A549 (cell line): Measurements from ENCODE around the gene DDI2. TPM values are rescaled to one million over a fixed set of nuclear protein-coding genes. Genes with fewer than 3 reads are reported as not detected.

Experiments used
- ATAC-seq, 2 experiments: fragments of 200-7000 bp in 1 of 2; fragments of >200 bp in 1 of 2; cut with Nextera tagmentation in 1 of 2; cut with Tn5 transposase in 1 of 2; 3 replicates each; pipeline versions ENCODE4 v1.8.0 to v1.9.1; 2018 to 2020; ENCODE audit warnings: mild to moderate bottlenecking in 1 of 2, moderate library complexity in 1 of 2
- CTCF ChIA-PET: fragments of 300-600 bp; sonication (Branson Sonifier 250); formaldehyde crosslinking; extraction: SDS; loops from one replicate; lab custom pipeline; 2021; ENCODE audit warnings: antibody characterized with exemption, inconsistent platforms; lab: Yijun Ruan, JAX
- POLR2A ChIA-PET: fragments of 350-600 bp; formaldehyde crosslinking; extraction: SDS; loops from one replicate; lab custom pipeline; 2021; ENCODE audit warnings: antibody characterized with exemption, inconsistent platforms; lab: Yijun Ruan, JAX
- DNase-seq, 2 experiments: peaks; one replicate each; pipeline versions ENCODE4 v3.0.0 to v3.0.0-alpha.2; 2011 to 2016; ENCODE audit warnings: low read depth in 1 of 2, low spot score in 1 of 2
- FAIRE-seq: peaks from 2 replicates; lab custom pipeline; 2011; peaks lifted over from hg19 to GRCh38; lab: Jason Lieb, UNC
- H3K27ac ChIP-seq, 2 experiments: fragments of >200 bp; sonication (Bioruptor Twin); formaldehyde crosslinking; 3 replicates each; pipeline ENCODE4 v1.5.1; 2016 to 2017
- H3K4me1 ChIP-seq: fragments of >200 bp; sonication (Bioruptor Twin); formaldehyde crosslinking; 3 replicates; pipeline ENCODE4 v1.6.1; 2016
- H3K4me2 ChIP-seq: fragments of >200 bp; sonication (Bioruptor Twin); formaldehyde crosslinking; 3 replicates; pipeline ENCODE4 v1.6.1; 2016
- H3K4me3 ChIP-seq: fragments of >200 bp; sonication (Bioruptor Twin); formaldehyde crosslinking; 3 replicates; pipeline ENCODE4 v1.5.1; 2016
- H3K9me3 ChIP-seq: fragments of >200 bp; sonication (Bioruptor Twin); formaldehyde crosslinking; 3 replicates; pipeline ENCODE4 v1.6.1; 2016
- ATOH8 ChIP-seq: fragments of 250-450 bp; sonication (Bioruptor Pico); IDR thresholded peaks from 2 replicates; pipeline ENCODE4 v1.5.0; 2020; ENCODE audit warnings: low read depth, mild to moderate bottlenecking, moderate library complexity
- CBX8 ChIP-seq: fragments of 200-600 bp; sonication (generic); IDR thresholded peaks from 2 replicates; pipeline ENCODE4 v1.6.1; 2016
- CEBPB ChIP-seq, 2 experiments: fragments of >200 bp in 1 of 2; sonication (Bioruptor Twin) in 1 of 2; formaldehyde crosslinking in 1 of 2; IDR thresholded peaks; 2 replicates each; pipeline ENCODE4 v1.6.1; 2012 to 2016
- CHD2 ChIP-seq: fragments of 150-350 bp; IDR thresholded peaks from 2 replicates; pipeline ENCODE4 v1.6.1; 2014; ENCODE audit warnings: low read length; ENCODE audit not compliant: partially characterized antibody
- E2F6 ChIP-seq: IDR thresholded peaks from 2 replicates; pipeline ENCODE4 v1.6.1; 2012; ENCODE audit warnings: low read depth, borderline replicate concordance
- ELK1 ChIP-seq: fragments of 150-350 bp; IDR thresholded peaks from 2 replicates; pipeline ENCODE4 v1.6.1; 2014; ENCODE audit warnings: low read depth, mild to moderate bottlenecking, low read length
- ESRRA ChIP-seq: fragments of 150-350 bp; IDR thresholded peaks from 2 replicates; pipeline ENCODE4 v1.6.1; 2014; ENCODE audit warnings: mild to moderate bottlenecking, low read length, borderline replicate concordance
- FOSB ChIP-seq: fragments of 250-450 bp; sonication (Bioruptor Pico); IDR thresholded peaks from 2 replicates; pipeline ENCODE4 v1.5.0; 2020; ENCODE audit warnings: mild to moderate bottlenecking, moderate library complexity
- GATA3 ChIP-seq: IDR thresholded peaks from 2 replicates; pipeline ENCODE4 v1.6.1; 2012; ENCODE audit warnings: borderline replicate concordance
- HES2 ChIP-seq: fragments of >200 bp; sonication (Bioruptor Twin); formaldehyde crosslinking; IDR thresholded peaks from 2 replicates; pipeline ENCODE4 v1.6.1; 2016
- HMGXB4 ChIP-seq: fragments of 250-450 bp; sonication (Bioruptor Pico); IDR thresholded peaks from 2 replicates; pipeline ENCODE4 v1.5.0; 2021; ENCODE audit warnings: mild to moderate bottlenecking, moderate library complexity, borderline replicate concordance
- HOXA7 ChIP-seq: fragments of 250-450 bp; sonication (Bioruptor Pico); IDR thresholded peaks from 2 replicates; pipeline ENCODE4 v1.5.0; 2020; ENCODE audit warnings: mild to moderate bottlenecking, moderate library complexity
- JUNB ChIP-seq: fragments of >200 bp; sonication (Bioruptor Twin); formaldehyde crosslinking; IDR thresholded peaks from 2 replicates; pipeline ENCODE4 v1.6.1; 2016
- MAFK ChIP-seq: fragments of 450-650 bp; IDR thresholded peaks from 2 replicates; pipeline ENCODE4 v1.6.1; 2014; ENCODE audit not compliant: partially characterized antibody
- MYC ChIP-seq: IDR thresholded peaks from 2 replicates; pipeline ENCODE4 v1.6.1; 2012; ENCODE audit warnings: mild to moderate bottlenecking, inconsistent platforms, low read length, improper control_type of control experiment, borderline replicate concordance
- NFE2L2 ChIP-seq: fragments of 150-350 bp; conservative IDR thresholded peaks from 2 replicates; pipeline ENCODE4 v1.6.1; 2014; ENCODE audit warnings: low read length
- NR3C1 ChIP-seq: fragments of >200 bp; sonication (Bioruptor Twin); formaldehyde crosslinking; IDR thresholded peaks from 3 replicates; pipeline ENCODE4 v1.6.1; 2017
- RAD21 ChIP-seq, 2 experiments: fragments of >200 bp in 1 of 2; sonication (Bioruptor Twin) in 1 of 2; formaldehyde crosslinking in 1 of 2; IDR thresholded peaks in 1 of 2; conservative IDR thresholded peaks in 1 of 2; 2 replicates in 1 of 2; 3 replicates in 1 of 2; pipeline ENCODE4 v1.6.1; 2012 to 2018; ENCODE audit warnings: inconsistent platforms in 1 of 2
- TP53 ChIP-seq: fragments of 250-450 bp; sonication (Bioruptor Pico); IDR thresholded peaks from 2 replicates; pipeline ENCODE4 v1.5.0; 2021; ENCODE audit warnings: mild to moderate bottlenecking, moderate library complexity
- USF2 ChIP-seq: fragments of 450-650 bp; IDR thresholded peaks from 2 replicates; pipeline ENCODE4 v1.6.1; 2014; ENCODE audit warnings: antibody characterized with exemption
- ZC3H11A ChIP-seq: fragments of 450-650 bp; IDR thresholded peaks from 2 replicates; pipeline ENCODE4 v1.6.1; 2014; ENCODE audit warnings: antibody characterized with exemption, mild to moderate bottlenecking
- ZNF302 ChIP-seq: fragments of 250-450 bp; sonication (Bioruptor Pico); IDR thresholded peaks from 2 replicates; pipeline ENCODE4 v1.9.0; 2021; ENCODE audit warnings: inconsistent platforms, mild to moderate bottlenecking, moderate library complexity
- ZSCAN20 ChIP-seq: fragments of 250-450 bp; sonication (Bioruptor Pico); IDR thresholded peaks from 2 replicates; pipeline ENCODE4 v1.8.0; 2022; ENCODE audit warnings: mild to moderate bottlenecking, moderate library complexity
- WGBS: methylation state at CpG from one replicate; pipeline ENCODE4 v1.1.6; 2017; ENCODE audit errors: missing lambda C conversion rate; 5-methylcytosine and 5-hydroxymethylcytosine counted together
- polyA plus RNA-seq, 4 experiments: library from polyadenylated mRNA; depleted of rRNA in 3 of 4; stranded (reverse); fragments of >200 nt; fragmentation: RNase III in 1 of 4; extraction: RNeasy Plus Mini Kit Qiagen cat#74134 plus additional on column Dnase treatment in 1 of 4; gene quantifications; 2 replicates in 3 of 4; 3 replicates in 1 of 4; pipeline ENCODE4 v1.2.3, GENCODE V29; 2011 to 2017

Gene DDI2
- polyA plus RNA-seq, 2 of the 4 experiments (the other 2 are of a cell fraction), result 6.3 to 8.6 TPM

- FAIRE-seq (no peak), DNase-seq (no peak), ATAC-seq (no peak)
- H3K4me1 ChIP-seq, result peaks cover 18% of the 10 kb centered on the region
- ChIA-PET POLR2A (no interaction called here), CTCF (no interaction called here)
- TF ChIP-seq RAD21 (conservative IDR thresholded peaks at IDR 0.05 in 1 of 2, IDR thresholded peaks at IDR 0.05 in 1 of 2), result no peak
- TF ChIP-seq GATA3, result no peak
- TF ChIP-seq ZNF302, result no peak
- TF ChIP-seq HOXA7 (CRISPR knock-in tag), result no peak
- no peak for TF ChIP-seq TP53
- TF ChIP-seq CEBPB (IDR thresholded peaks at IDR 0.05), result no peak
- TF ChIP-seq CBX8, result no peak
- TF ChIP-seq ZSCAN20, result no peak
- no peak for TF ChIP-seq HES2
- no peak for TF ChIP-seq NFE2L2
- TF ChIP-seq MYC, result no peak
- TF ChIP-seq ATOH8 (CRISPR knock-in tag), result no peak
- no peak for TF ChIP-seq ESRRA
- 91% methylated on average over 13 of the region's 13 CpGs for WGBS
- no peak overlapping the region for H3K27ac ChIP-seq
- no peak overlapping the region for H3K4me2 ChIP-seq
- no peaks in the 10 kb centered on the region for H3K9me3 ChIP-seq
- H3K4me3 ChIP-seq, result no peak overlapping the region
Observed at GRCh38 chr1:15625056-15625917, 8.0 kb downstream of the DDI2 start.

- POLR2A ChIA-PET, result no interaction called here
- FAIRE-seq, result no peak
Observed at GRCh38 chr1:15626269-15626950, 9.2 kb downstream of the DDI2 start.

More at GRCh38 chr1:15626269-15626950, 9.2 kb downstream of the DDI2 start:
- Histone ChIP-seq H3K9me3 (no peaks in the 10 kb centered on the region), H3K4me2 (no peak overlapping the region), H3K27ac (no peak overlapping the region)
- TF ChIP-seq ZC3H11A (no peak), E2F6 (no peak), RAD21 (conservative IDR thresholded peaks at IDR 0.05 in 1 of 2, IDR thresholded peaks at IDR 0.05 in 1 of 2) (no peak), ESRRA (no peak), ZSCAN20 (no peak), USF2 (no peak), FOSB (no peak), NFE2L2 (no peak), ELK1 (no peak), CEBPB (IDR thresholded peaks at IDR 0.05) (no peak), HMGXB4 (CRISPR knock-in tag) (no peak), CHD2 (no peak), MYC (no peak), ATOH8 (CRISPR knock-in tag) (no peak), JUNB (no peak), NR3C1 (no peak), MAFK (no peak)
- TF ChIP-seq, all 56 proteins: peak for 0
- ATAC-seq (no peak), DNase-seq (no peak)
- Histone ChIP-seq H3K4me1 (peaks cover 7% of the 10 kb centered on the region; the same call in 1 of the 3 replicates), H3K4me3 (no peak overlapping the region)
- CTCF ChIA-PET, result interaction anchor here (1.2 kb wide), 1 partner anchor 115 kb away, joined by 4 read pairs; no protein-coding TSS in a partner anchor
- WGBS, result 89% methylated on average over 11 of the region's 11 CpGs
